M059J (cell line): ENCODE results near the gene ZNF827. TPM values are rescaled to one million over a fixed set of nuclear protein-coding genes. Genes with fewer than 3 reads are reported as not detected.

Experiments
- DNase-seq: peaks from one replicate; pipeline ENCODE4 v3.0.0-alpha.2; 2012; ENCODE audit warnings: low read depth
- total RNA-seq: library from RNA; depleted of rRNA; stranded (reverse); fragments of >200 nt; shearing (Covaris generic); gene quantifications from 2 replicates; pipeline ENCODE4 v1.2.3, GENCODE V29; 2014

The ZNF827 gene
- total RNA-seq, 1 experiment from 2014 or later: 9.2 TPM

DNA sequence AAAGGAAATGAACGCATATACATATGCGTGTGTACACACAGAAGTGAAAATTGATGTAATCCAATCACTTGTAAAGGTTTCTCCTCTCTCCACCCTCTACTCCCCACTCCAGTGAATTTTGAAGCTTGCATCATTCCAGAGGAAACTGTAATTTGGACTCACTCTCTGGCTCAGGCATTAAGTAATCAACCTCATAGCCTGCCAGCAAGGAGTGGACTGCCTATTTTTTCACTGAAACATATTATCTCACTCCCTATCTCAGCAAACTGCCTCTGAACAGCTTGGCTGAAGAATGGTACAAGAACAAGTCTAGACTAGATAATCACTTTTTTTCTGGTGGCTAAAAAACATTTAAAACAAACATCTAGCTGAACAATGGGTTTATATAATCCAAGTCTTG lies 134.5 kb downstream of the ZNF827 start:
- peak; percentile 68 for DNase-seq

- DNase-seq: no peak
These were observed 139.4 kb downstream of the ZNF827 start for GRCh38 chr4:145799223-145799622.

DNA sequence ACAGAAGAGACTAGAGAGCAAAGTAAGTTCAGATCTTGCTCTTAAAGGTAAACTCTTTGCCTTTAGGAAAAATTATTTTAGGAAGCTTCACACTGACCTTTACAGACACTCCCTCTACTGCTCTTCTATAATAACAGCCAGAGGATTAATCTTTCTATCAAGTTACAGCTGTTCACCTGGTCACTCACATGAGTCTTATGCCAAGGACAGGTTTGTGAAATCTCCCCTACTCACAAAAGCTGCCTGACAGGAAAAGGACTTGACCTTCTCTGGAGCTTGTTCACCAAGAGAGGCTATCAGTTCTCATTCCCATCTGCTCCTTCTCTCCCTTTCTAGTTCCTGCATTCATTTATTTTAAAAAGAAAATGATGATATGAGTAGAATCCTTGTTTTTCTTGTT lies 141.3 kb downstream of the ZNF827 start:
- no peak for DNase-seq

DNA sequence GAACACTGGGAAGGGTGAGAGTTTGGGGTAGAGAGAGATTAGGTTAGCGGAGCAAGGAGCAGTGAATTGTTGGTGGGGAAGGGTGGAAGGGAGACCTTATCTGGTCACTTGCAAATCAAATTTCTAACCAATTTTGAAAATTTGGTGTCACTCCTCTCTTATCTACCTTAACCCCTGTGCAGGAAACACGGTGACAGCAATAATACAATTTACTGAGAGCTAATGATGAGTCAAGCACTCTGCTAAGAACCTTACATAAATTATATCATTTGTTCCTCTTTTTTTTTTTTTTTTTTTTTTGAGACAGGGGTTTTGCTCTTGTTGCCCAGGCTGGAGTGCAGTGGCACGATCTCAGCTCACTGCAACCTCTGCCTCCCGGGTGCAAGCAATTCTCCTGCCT lies 142.3 kb downstream of the ZNF827 start:
- DNase-seq: no peak

GRCh38 chr4:145795521-145795920 lies 143.1 kb downstream of the ZNF827 start:
- no peak for DNase-seq

DNA sequence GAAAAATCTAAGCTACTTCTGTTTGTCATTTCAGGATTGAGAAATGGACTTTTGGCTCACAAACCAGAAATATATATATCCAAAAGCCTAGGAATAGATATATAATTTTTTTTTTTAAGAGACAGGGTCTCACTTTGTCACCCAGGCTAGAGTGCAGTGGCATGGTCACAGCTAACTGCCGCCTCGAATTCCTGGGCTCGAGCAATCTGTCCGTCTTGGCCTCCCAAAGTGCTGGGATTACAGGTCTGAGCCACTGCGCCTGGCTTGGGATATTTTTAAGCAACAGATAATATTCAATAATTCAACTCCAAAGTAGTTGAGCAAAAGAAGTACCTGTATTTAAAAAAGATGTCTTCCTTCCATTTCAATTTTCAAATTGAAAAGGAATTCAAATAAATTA lies 146.2 kb downstream of the ZNF827 start:
- no peak for DNase-seq

DNA sequence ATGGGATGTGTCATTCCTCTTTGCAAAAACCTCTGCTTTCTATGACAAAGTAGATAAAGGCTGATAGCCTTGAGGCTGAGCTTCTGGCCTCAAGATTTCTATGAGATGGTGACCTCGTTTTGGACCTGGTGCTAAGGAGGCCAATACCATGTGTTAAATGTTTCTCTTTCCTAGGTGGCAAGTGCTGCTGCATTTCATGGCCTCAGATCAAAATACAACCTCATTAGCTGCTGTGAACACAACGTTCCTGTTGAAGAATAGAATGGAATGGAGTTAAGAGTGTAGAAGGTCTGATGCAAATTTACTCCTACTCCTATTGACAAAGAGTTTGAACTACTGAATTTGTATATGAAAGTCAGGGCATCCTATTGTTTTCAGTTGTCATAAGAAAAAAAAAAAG lies 146.6 kb downstream of the ZNF827 start:
- no peak for DNase-seq

- peak; percentile 40 for DNase-seq
These were observed 149.9 kb downstream of the ZNF827 start for GRCh38 chr4:145788755-145789154.

DNA sequence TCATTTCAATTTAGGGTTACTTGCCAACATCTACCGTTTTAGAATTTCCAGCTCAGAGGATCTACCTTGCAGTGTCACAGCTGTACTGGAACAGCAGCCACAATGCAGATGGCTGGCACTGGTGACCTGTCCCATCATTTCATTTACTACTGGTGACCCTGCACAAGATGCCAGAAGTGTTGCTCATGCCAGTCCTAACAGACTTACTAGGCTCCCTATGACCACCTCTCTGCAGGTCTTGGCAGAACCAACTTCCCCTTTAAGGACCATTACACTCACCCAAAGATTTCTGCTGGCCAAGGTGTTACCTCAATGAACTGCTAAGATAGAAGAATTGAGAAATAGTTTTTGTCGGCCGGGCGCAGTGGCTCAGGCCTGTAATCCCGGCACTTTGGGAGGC lies 151.8 kb downstream of the ZNF827 start:
- DNase-seq: no peak

DNA sequence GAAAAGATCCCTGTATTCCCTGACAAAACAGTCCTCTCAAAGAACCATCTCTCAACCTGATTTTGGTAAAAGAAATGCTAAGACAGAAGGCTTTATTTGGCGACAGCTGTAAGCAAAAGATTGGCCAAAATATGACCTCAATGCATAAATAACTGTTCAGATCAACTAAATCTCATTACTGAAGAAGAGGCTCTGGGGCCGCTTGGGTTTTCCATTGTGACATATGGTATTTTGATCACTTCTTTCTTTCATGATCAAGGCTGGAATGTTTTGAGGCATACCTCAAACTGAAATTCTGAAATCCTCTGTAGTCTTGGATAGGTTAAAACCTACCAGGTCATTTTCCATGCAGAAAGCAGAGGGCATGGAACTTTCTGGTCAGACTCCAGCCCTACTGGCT lies 152.4 kb downstream of the ZNF827 start:
- DNase-seq: no peak

DNA sequence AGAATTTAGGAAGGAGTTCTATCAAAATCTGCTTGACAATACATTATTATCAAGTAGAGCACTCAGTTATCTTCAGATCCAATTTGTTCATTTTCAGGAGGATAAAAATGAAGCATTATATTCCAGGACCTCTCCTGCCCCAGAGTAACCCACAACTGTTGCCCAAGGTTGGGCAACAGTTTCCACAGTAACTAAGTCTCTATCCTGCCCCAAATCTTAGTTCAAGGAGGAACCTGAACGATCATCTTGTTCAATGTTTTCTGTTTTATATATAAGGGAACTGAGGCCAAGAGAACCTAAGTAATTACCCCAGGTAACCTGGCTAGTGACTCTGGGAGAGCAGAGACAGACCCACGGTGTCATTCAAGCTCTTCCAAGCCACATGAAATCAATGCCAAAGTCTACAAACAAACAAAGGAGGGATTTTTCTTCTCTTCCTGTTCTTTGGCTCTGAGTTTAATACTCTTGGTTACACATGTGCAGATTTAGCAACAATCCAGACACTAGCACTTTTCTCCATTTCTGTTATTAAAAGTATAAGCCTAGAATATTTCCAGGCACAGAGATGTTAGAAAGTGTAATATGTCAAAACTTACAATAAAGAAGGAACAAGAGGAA lies 153.1 kb downstream of the ZNF827 start:
- no peak for DNase-seq

- no peak for DNase-seq
These were observed 154.6 kb downstream of the ZNF827 start for GRCh38 chr4:145784036-145784435.

GRCh38 chr4:145782756-145783155 lies 155.9 kb downstream of the ZNF827 start:
- no peak for DNase-seq

GRCh38 chr4:145781351-145781750 lies 157.3 kb downstream of the ZNF827 start:
- DNase-seq: no peak

DNA sequence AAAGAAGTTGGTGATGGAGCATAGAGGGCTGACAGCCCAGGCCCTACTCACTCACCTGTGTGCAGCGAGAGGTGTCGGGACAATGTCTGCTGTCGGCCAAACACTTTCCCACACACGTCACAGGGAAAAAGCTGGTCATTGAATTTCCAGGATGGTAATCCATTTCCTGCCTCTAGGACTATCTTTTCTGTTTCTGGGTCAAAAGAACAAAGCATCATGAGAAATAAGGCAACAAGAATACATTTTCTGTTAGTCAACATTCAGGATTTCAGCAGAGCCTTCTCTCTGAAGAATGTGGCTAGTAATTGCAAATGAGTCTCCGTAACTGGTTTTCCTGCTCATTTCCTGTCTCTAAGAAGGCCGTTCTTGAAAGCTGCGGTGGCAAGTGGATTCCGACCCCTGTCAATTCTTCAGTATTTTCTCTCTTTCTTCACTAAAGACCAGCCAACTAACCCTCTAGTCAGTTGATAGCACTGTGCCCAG lies 159.3 kb downstream of the ZNF827 start:
- no peak for DNase-seq

DNA sequence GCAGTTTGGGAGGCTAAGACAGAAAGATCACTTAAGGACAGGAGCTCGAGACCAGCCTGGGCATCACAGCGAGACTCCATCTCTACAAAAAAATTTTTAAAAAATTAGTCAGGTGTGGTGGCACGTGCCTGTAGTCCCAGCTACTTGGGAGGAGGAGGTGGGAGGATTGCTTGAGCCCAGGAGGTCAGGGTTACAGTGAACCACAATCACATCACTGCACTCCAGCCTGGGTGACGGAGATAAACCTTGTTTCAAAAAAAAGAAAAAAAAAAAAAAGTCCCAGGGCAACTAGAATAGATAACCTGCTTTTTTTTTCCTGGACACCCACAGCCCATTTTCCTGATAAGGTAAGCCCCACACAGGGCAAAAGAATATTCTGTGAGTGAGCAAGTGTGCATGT lies 162.4 kb downstream of the ZNF827 start:
- no peak for DNase-seq

GRCh38 chr4:145775406-145775805 lies 163.2 kb downstream of the ZNF827 start:
- no peak for DNase-seq

GRCh38 chr4:145774473-145774872 lies 164.2 kb downstream of the ZNF827 start:
- no peak for DNase-seq

GRCh38 chr4:145773581-145774234 lies 164.9 kb downstream of the ZNF827 start:
- DNase-seq: no peak

- no peak for DNase-seq
These were observed 166.3 kb downstream of the ZNF827 start for GRCh38 chr4:145772347-145772746.

DNA sequence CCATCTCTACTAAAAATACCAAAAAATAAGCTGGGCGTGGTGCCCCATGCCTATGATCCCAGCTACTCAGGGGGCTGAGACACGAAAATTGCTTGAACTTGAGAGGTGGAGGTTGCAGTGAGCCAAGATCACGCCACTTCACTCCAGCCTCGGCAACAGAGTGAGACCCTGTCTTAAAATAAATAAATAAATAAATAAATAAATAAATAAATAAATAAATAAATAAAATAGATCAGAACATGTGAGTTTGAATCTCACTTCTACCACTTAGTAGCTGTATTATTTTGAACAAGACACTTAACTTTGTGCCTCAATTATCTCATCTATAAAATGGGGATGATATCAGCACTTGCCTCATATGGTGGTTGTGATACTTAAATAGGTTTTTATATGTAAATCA lies 168.5 kb downstream of the ZNF827 start:
- DNase-seq: no peak

DNA sequence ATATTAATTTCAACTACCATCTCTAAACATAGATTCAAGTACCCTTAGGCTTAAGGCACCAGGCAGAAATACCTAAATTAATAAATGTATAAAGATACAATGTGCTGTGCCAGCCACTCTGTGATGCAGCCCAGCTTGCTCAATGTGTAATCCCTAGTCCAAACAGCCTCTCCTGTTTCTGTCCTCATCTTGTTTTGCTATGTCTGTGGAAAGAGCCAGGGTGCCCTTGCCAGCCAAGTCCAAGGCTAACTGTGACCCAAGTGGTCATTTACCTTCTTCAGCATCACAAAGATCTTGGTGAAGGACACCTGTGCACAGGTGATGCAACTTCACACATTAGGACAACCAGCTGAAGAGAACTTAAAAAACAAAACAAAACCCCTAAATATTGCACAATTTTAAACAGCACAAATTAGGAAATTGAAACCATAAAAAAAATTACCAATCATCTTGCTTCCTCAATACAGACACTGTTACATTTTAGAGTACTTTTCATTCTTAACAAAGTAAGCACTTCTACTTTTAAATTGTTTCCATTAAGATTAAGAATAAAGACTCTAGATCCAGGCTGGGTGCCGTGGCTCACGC lies 169.1 kb downstream of the ZNF827 start:
- DNase-seq: no peak

DNA sequence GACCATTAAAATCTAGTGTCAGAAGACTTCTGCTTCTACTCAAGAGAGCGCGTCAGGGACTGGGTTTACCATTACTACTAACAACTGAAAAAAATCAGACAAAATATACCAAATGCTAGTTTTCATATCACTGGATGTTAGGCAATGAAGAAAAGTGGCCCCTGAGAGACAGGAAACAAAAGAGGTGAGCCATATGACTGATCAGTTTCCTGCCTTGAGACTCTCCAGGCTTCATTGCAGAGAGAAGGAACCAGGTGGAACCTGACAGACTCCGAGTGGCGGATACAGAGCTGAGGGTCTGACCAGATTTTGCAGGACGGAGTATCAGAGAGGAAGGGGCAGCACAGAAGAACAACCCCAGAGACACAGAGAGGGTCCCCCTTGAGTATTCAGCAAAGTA lies 172.3 kb downstream of the ZNF827 start:
- no peak for DNase-seq
